GM19043 (cell line): Measurements from ENCODE around the gene SHISA5.
A peak's percentile ranks its signal among the peaks of the same experiment; 100 is the strongest.
"Not testable (repeated sequence)": the region's sequence is repeated elsewhere in the genome, so short reads cannot be mapped to it uniquely, and the experiment has no call there.

Experiments used
- ATAC-seq: cut with Tn5 transposase; IDR thresholded peaks from one replicate; pipeline ENCODE4 v1.9.1; 2021; ENCODE audit warnings: low read depth; ENCODE audit not compliant: unreplicated experiment

Gene SHISA5

GRCh38 chr3:48504051-48504946 lies at the start of gene SHISA5:
Gene SHISA5, minus strand, starts transcription at chr3:48504174. Its CDS starts 80 bp downstream, at chr3:48504094.
- ATAC-seq = no peak

- ATAC-seq = no peak
Measured at GRCh38 chr3:48553361-48553760, 49.4 kb upstream of the SHISA5 start.

GRCh38 chr3:48552111-48552951 lies 48.4 kb upstream of the SHISA5 start:
- ATAC-seq = no peak

- ATAC-seq = not testable (repeated sequence)
Measured at GRCh38 chr3:48551651-48552050, 47.7 kb upstream of the SHISA5 start.

- ATAC-seq = peak; percentile 51
Measured at GRCh38 chr3:48548729-48549705, 45.0 kb upstream of the SHISA5 start.

GRCh38 chr3:48548126-48548525 lies 44.2 kb upstream of the SHISA5 start:
- no peak for ATAC-seq

- ATAC-seq = no peak
Measured at GRCh38 chr3:48546203-48546829, 42.3 kb upstream of the SHISA5 start.

- no peak for ATAC-seq
Measured at GRCh38 chr3:48544141-48544540, 40.2 kb upstream of the SHISA5 start.

- ATAC-seq = no peak
Measured at GRCh38 chr3:48543271-48543866, 39.4 kb upstream of the SHISA5 start.

GRCh38 chr3:48538451-48538850 lies 34.5 kb upstream of the SHISA5 start:
- ATAC-seq = no peak

GRCh38 chr3:48536785-48537184 lies 32.8 kb upstream of the SHISA5 start:
- no peak for ATAC-seq

- no peak for ATAC-seq
Measured at GRCh38 chr3:48536116-48536515, 32.1 kb upstream of the SHISA5 start.

- no peak for ATAC-seq
Measured at GRCh38 chr3:48535578-48535977, 31.6 kb upstream of the SHISA5 start.

GRCh38 chr3:48532977-48533337 lies 29.0 kb upstream of the SHISA5 start:
- ATAC-seq = no peak

- ATAC-seq = no peak
Measured at GRCh38 chr3:48532271-48532976, 28.4 kb upstream of the SHISA5 start.

- not testable (repeated sequence) for ATAC-seq
Measured at GRCh38 chr3:48530701-48531100, 26.7 kb upstream of the SHISA5 start.

GRCh38 chr3:48528754-48529153 lies 24.8 kb upstream of the SHISA5 start:
- no peak for ATAC-seq

- no peak for ATAC-seq
Measured at GRCh38 chr3:48528048-48528447, 24.1 kb upstream of the SHISA5 start.

- no peak for ATAC-seq
Measured at GRCh38 chr3:48524970-48525369, 21.0 kb upstream of the SHISA5 start.
